GM12864 (cell line): ENCODE measurements around the gene GPAM.
A peak's percentile ranks its signal among the peaks of the same experiment; 100 is the strongest.

Experiments used
- DNase-seq: peaks from one replicate; pipeline ENCODE4 v3.0.0-alpha.2; 2011; ENCODE audit warnings: low read depth
- H3K4me3 ChIP-seq: 2 replicates; pipeline ENCODE4 v1.5.1; 2011; ENCODE audit warnings: mild to moderate bottlenecking, low read depth, low read length, control low read depth
- TF ChIP-seq, protein P1 (sequence below): IDR thresholded peaks from 2 replicates; pipeline ENCODE4 v1.5.1; 2011; ENCODE audit warnings: low read depth, mild to moderate bottlenecking, moderate library complexity, low read length, control low read depth, inconsistent platforms; ENCODE audit errors: missing control alignments

The GPAM gene

DNA sequence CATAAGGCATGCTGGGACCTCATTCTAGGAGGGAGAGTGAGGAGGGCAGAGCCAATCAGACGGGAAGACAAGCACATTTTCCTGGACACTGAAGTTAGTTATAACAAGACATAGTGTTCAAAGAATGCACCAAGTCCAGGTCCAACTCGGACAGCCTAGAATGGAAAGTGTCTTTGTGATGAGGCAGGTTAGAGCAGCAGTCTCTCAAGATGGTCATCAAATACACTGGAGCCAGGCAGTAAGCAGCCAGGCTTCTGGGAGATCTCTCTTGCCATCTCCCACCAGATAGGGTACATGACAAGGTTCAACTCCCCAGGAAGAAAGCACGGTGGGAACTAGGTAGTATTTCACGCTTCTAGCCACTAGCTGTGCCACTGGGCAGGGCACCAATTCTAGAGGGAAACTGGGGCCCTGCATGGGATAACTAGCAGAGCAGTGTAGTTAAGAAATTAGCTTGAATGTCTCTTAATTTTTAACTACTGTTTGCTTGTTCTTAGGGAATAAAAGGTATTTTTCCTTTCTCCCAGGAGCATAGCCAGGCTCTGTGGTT lies 7.6 kb upstream of the GPAM start:
- no peak for DNase-seq
- H3K4me3 ChIP-seq, result no peak overlapping the region
- TF ChIP-seq, protein P1, sequence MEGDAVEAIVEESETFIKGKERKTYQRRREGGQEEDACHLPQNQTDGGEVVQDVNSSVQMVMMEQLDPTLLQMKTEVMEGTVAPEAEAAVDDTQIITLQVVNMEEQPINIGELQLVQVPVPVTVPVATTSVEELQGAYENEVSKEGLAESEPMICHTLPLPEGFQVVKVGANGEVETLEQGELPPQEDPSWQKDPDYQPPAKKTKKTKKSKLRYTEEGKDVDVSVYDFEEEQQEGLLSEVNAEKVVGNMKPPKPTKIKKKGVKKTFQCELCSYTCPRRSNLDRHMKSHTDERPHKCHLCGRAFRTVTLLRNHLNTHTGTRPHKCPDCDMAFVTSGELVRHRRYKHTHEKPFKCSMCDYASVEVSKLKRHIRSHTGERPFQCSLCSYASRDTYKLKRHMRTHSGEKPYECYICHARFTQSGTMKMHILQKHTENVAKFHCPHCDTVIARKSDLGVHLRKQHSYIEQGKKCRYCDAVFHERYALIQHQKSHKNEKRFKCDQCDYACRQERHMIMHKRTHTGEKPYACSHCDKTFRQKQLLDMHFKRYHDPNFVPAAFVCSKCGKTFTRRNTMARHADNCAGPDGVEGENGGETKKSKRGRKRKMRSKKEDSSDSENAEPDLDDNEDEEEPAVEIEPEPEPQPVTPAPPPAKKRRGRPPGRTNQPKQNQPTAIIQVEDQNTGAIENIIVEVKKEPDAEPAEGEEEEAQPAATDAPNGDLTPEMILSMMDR, result no peak

DNA sequence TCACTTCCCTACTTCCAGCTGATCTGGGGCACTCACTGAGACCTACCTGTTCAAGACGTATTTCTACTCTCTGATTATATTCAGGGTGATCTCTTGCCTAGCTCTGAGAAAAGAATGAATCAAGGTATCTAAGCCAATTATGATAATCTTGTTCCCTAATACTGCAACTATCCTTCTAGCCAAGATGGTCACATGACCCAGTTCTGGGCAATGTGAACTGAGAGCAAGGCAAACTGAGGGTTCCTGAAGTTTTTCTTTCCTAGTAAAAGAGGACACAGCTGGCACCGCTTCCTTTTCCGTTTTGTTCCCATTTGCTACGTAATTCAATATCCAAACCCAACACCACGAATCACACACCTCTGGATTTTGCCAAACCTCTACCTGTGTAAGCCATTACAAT lies 5.9 kb upstream of the GPAM start:
- DNase-seq, result no peak
- no peak overlapping the region for H3K4me3 ChIP-seq
- TF ChIP-seq, protein P1, result no peak

DNA sequence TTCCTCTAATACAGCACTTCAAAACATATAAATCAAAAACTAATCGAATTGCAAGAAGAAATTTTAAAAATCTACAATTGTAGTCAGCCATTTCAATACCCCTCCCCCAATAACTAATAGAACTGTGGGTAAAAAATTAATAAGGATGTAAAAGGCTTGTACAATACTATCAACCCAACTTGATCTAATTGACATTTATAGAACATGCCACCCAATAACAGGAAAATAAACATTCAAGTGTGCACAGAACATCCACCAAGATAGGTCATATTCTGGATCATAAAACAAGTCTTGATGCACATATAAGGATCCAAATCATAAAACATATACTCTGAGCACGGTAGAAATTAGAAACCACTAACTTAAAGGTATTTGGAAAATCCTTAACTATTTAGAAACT lies 4.0 kb upstream of the GPAM start:
- no peak for DNase-seq
- no peak overlapping the region for H3K4me3 ChIP-seq
- TF ChIP-seq, protein P1, result no peak

DNA sequence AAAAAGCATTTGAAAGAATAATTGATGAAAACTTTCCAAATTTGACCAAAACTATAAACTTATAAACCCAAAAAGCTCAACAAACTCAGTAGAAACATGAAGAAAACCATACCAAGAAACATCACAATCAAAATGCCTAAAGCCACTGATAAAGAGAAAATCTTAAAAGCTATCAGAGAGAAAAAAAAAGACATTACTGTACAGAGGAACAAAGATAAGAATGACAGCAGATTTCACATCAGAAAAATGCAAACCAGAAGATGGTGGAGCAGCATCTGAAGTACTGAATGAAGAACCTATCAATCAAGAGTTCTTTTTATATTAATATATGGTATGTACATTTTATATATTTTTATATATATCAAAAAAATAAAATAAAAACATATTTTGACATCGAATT lies 2.4 kb upstream of the GPAM start:
- DNase-seq, result no peak
- H3K4me3 ChIP-seq, result no peak overlapping the region
- TF ChIP-seq, protein P1, result no peak

DNA sequence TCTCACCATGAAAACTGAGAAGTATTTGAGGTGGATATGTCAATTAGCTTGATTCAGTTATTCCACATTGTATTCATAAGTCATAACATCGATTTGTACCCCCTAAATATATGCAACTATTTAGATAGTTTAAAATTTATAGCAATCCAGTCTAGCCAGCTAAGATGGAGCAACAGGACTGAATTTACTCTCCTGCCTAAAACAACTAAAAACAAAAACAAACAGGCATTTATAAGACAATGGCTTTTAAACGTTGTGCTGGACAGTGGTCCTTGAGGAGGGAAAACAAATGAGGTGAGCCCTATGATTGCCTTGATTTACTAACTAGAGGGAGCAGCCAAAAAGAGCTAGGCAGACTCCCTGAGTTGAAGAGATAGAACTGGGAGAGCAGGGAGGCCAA lies 814 bp upstream of the GPAM start:
- DNase-seq, result no peak
- TF ChIP-seq, protein P1, result no peak
- H3K4me3 ChIP-seq, result peak overlapping the region; percentile 98; the same call in 1 of the 2 replicates

DNA sequence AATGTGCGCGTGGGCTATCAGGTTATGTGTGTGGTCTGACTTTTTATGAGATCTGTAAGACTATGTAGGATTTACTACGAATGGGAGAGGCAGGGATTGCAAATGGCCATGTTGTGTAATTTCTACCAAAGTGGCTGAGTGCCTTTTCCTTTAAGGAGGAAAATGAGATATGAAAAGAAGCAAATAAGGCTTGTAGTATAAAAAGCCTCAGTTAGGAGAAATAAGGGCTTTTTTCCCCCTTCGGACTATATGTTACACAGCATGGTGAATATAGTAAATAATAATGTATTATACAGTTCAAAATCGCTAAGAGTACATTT lies 447 bp upstream of the GPAM start:
- TF ChIP-seq, protein P1, result no peak
- peak overlapping the region; percentile 98 for H3K4me3 ChIP-seq
- DNase-seq, result no peak

DNA sequence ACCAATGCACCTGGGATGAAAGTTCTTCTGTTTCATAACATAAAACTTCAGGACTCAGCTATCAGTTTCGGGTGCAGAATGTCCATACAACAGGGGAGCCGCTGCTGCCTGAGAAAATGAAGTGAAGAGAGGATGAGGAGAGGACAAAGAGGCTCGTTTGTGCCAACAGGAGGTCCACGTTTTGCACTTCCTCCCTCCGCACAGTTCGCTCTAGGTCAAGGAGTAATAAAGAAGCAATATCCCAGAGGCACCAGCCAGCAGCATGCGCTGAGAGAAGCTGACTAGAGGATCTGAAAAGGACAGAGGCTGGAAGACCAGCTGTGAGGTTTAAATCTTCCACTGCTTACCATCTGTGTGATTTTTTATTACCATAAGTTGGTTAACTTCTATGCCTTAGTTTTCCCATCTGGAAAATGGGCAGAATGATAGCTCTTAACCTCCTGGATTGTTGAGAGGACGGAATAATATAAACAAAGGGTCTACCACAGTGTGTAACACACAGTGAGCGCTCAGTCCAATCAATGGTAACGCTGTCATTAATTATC lies 709 bp downstream of the GPAM start:
- DNase-seq, result no peak
- TF ChIP-seq, protein P1, result no peak

More for the DNA sequence above, 709 bp downstream of the GPAM start:
- peak overlapping the region; percentile 98 for H3K4me3 ChIP-seq
